ENCODE data around the gene SERPINE1.

GRCh38 chr7:101084865-101085161 lies 42.1 kb upstream of the SERPINE1 start:
- no peak for TF ChIP-seq CTCF (IDR thresholded peaks at IDR 0.05)
- TF ChIP-seq POLR2A (IDR thresholded peaks at IDR 0.05) = no peak
